AG04450 (cell line): ENCODE measurements around the gene CEP95. TPM values are rescaled to one million over a fixed set of nuclear protein-coding genes. Genes with fewer than 3 reads are reported as not detected.
"Not testable (repeated sequence)": the region's sequence is repeated elsewhere in the genome, so short reads cannot be mapped to it uniquely, and the experiment has no call there.

Experiments
- CTCF ChIA-PET: fragments of 300-600, 350-600 bp; formaldehyde crosslinking; extraction: SDS; loops from one replicate; lab custom pipeline; 2022; ENCODE audit warnings: antibody characterized with exemption, inconsistent platforms; lab: Charles Lee
- POLR2A ChIA-PET: fragments of 350-600 bp; formaldehyde crosslinking; extraction: SDS; loops from one replicate; lab custom pipeline; 2021; ENCODE audit warnings: antibody characterized with exemption, inconsistent platforms; lab: Yijun Ruan, JAX
- DNase-seq: peaks from one replicate; pipeline ENCODE4 v3.0.0-alpha.2; 2011; ENCODE audit warnings: low read depth, low spot score
- H3K27ac ChIP-seq: one replicate; pipeline ENCODE4 v1.5.1; 2012; ENCODE audit warnings: low read depth, low read length, control low read depth
- H3K27me3 ChIP-seq: one replicate; pipeline ENCODE4 v1.6.0; 2012; ENCODE audit warnings: low read length; ENCODE audit not compliant: control insufficient read depth, insufficient read depth
- H3K4me3 ChIP-seq: 2 replicates; pipeline ENCODE4 v1.5.1; 2011; ENCODE audit warnings: mild to moderate bottlenecking, low read depth, low read length, control low read depth
- H3K9me3 ChIP-seq: 2 replicates; pipeline ENCODE4 v1.5.1; 2012; ENCODE audit warnings: low read length; ENCODE audit not compliant: control insufficient read depth, insufficient read depth
- polyA plus RNA-seq: library from polyadenylated mRNA; depleted of rRNA; stranded (reverse); fragments of >200 nt; gene quantifications from 2 replicates; pipeline ENCODE4 v1.2.3, GENCODE V29; 2011
- TF ChIP-seq, protein P1 (sequence below): IDR thresholded peaks from 2 replicates; pipeline ENCODE4 v1.5.1; 2011; ENCODE audit warnings: low read depth, low read length, control low read depth, inconsistent platforms

CEP95 gene
- polyA plus RNA-seq, 1 experiment: 29.8 TPM

DNA sequence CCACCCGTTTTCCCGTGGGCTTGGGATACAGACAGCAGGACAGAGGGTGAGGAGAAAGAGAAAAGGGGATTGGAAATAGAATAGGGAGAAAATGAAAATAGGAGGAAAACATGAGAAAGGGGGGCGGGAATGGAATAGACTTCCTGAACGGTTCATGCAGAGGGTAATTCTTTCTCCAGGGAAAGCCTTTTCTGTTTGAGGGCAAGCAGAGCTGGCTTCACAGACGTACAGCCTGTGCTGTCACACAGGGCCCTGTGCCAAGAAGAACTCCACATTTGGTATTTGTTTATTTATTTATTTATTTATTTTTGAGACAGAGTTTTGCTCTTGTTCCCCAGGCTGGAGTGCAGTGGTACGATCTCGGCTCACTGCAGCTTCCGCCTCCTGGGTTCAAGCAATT lies 45.8 kb upstream of the CEP95 start:
- no peaks in the 10 kb centered on the region for H3K27me3 ChIP-seq
- H3K9me3 ChIP-seq: no peaks in the 10 kb centered on the region
- DNase-seq: no peak
- POLR2A ChIA-PET: no interaction called here
- CTCF ChIA-PET: no interaction called here
- no peak overlapping the region for H3K4me3 ChIP-seq
- TF ChIP-seq, protein P1, sequence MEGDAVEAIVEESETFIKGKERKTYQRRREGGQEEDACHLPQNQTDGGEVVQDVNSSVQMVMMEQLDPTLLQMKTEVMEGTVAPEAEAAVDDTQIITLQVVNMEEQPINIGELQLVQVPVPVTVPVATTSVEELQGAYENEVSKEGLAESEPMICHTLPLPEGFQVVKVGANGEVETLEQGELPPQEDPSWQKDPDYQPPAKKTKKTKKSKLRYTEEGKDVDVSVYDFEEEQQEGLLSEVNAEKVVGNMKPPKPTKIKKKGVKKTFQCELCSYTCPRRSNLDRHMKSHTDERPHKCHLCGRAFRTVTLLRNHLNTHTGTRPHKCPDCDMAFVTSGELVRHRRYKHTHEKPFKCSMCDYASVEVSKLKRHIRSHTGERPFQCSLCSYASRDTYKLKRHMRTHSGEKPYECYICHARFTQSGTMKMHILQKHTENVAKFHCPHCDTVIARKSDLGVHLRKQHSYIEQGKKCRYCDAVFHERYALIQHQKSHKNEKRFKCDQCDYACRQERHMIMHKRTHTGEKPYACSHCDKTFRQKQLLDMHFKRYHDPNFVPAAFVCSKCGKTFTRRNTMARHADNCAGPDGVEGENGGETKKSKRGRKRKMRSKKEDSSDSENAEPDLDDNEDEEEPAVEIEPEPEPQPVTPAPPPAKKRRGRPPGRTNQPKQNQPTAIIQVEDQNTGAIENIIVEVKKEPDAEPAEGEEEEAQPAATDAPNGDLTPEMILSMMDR: no peak
- no peak overlapping the region for H3K27ac ChIP-seq

DNA sequence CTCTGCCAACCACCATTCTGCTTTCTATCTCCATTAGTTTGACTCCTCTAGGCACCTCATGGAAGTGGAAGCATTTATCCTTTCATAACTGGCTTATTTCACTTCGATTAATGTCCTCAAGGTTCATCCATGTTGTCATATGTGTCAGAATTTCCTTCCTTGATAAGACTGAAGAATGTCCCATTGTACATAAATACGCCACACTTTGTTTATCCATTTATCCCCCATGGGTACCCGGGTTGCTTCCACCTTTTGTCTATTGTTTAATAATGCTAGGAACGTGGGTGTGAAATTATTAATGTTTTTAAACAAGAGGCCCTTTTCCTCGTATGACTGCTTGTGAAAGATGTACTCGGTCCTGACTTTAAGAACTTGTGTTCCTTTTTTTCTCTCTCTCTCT lies 45.0 kb upstream of the CEP95 start:
- H3K9me3 ChIP-seq: no peaks in the 10 kb centered on the region
- ChIA-PET CTCF (no interaction called here), POLR2A (no interaction called here)
- no peak overlapping the region for H3K27ac ChIP-seq
- H3K4me3 ChIP-seq: no peak overlapping the region
- H3K27me3 ChIP-seq: no peaks in the 10 kb centered on the region
- no peak for DNase-seq
- TF ChIP-seq, protein P1: no peak

DNA sequence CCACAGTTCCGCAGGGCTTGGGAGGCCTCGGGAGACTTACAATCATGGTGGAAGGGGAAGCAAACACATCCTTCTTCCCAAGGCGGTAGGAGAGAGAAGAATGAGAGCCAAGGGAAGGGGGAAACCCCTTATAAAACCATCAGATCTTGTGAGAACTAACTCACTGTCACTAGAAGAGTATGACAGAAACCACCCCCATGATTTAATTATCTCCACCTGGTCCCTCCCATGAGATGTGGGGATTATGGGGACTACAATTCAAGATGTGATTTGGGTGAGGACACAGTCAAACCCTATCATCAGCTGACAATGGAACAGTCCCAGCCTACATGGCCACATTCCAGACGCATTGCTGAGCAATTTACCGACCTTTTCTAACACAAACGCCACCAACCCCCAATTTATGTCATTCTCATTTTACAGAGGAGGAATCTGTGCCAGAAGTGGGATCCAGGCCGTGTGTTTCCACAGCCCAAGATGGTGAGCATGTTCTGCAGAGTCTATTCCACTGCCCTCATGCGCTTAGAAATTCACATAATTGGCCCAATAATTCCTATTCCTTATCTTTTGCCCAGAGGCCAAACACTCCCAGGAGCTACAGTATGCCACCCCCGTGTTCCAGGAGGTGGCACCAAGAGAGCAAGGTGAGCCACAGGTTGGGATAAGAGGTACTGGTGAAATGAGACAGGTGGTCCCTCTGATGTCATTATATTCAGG lies 40.6 kb upstream of the CEP95 start:
- TF ChIP-seq, protein P1: no peak
- Histone ChIP-seq H3K4me3 (no peak overlapping the region), H3K9me3 (no peaks in the 10 kb centered on the region), H3K27ac (no peak overlapping the region), H3K27me3 (no peaks in the 10 kb centered on the region)
- ChIA-PET POLR2A (no interaction called here), CTCF (interaction anchor here (1.4 kb wide), 1 partner anchor 25 kb away, joined by 4 read pairs; no protein-coding TSS in a partner anchor)
- DNase-seq: no peak

DNA sequence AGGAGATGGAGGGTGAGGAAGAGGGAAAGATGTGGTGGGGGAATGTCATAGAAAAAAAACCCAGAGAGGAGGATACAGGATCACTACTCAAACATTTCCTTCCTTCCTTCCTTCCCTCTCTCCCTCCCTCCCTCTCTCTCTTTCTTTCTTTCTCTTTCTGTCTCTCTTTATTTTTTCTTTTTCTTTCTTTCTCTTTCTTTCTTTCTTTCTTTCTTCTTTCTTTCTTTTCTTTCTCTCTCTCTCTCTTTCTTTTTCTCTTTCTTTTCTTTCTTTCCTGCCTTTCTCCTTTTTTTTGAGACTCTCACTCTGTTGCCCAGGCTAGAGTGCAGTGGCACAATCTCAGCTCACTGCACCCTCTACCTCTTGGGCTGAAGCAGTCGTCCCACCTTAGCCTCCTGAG lies 39.9 kb upstream of the CEP95 start:
- POLR2A ChIA-PET, H3K4me3 ChIP-seq, DNase-seq, H3K9me3 ChIP-seq, H3K27me3 ChIP-seq, H3K27ac ChIP-seq: not testable (repeated sequence)
- CTCF ChIA-PET: interaction anchor here (1.4 kb wide), 1 partner anchor 25 kb away, joined by 4 read pairs; no protein-coding TSS in a partner anchor

DNA sequence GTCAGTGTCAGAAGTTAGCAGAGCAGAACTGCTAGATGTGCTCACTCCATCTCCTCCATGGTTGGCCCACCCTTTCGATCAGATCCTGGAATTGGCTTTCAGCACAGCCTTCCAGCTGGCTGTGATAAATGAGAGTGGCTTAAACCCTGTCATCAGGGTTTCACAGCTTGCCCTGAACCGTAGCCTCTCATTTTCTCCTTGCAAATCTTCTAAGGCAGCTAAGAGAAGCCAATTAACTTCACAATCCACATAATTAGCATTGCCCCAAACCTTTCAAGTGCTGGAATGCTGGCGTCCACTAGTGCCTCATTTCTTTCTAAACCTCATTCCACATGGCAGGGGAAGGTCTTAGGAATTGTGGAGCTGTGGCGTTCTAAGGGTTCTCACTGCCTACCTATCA lies 36.2 kb upstream of the CEP95 start:
- TF ChIP-seq, protein P1: no peak
- no peaks in the 10 kb centered on the region for H3K27me3 ChIP-seq
- no peak overlapping the region for H3K27ac ChIP-seq
- POLR2A ChIA-PET: no interaction called here
- H3K4me3 ChIP-seq: no peak overlapping the region
- CTCF ChIA-PET: no interaction called here
- no peaks in the 10 kb centered on the region for H3K9me3 ChIP-seq
- DNase-seq: no peak
